HG02943 (cell line): ENCODE measurements around the gene CDS1.
"Not testable (repeated sequence)": the region's sequence is repeated elsewhere in the genome, so short reads cannot be mapped to it uniquely, and the experiment has no call there.

Experiments used
- ATAC-seq: cut with Tn5 transposase; IDR thresholded peaks from one replicate; pipeline ENCODE4 v1.9.1; 2021; ENCODE audit warnings: mild to moderate bottlenecking, low read depth, moderate library complexity; ENCODE audit not compliant: unreplicated experiment

The CDS1 gene

DNA sequence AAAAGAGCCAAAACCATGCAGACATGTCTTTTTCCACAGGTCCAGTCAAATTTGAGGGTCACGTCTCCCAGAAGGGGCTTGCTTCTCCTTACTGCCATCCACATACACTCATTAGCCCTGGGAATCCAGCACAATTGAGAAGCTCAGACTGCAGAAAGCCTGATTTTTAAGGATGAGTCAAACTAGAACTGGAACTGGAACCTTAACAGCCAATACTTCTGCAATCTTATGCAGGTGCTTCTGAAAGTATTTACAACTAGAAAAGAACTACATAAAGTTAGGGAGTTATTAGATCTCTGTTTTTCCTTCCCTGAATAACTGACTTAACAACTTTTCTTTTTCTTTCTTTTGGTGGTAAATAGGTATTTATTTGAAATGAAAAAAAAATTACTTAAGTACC, 86.3 kb downstream of the CDS1 start:
- no peak for ATAC-seq

- ATAC-seq = no peak
Observed at GRCh38 chr4:84672177-84672576, 89.2 kb downstream of the CDS1 start.

DNA sequence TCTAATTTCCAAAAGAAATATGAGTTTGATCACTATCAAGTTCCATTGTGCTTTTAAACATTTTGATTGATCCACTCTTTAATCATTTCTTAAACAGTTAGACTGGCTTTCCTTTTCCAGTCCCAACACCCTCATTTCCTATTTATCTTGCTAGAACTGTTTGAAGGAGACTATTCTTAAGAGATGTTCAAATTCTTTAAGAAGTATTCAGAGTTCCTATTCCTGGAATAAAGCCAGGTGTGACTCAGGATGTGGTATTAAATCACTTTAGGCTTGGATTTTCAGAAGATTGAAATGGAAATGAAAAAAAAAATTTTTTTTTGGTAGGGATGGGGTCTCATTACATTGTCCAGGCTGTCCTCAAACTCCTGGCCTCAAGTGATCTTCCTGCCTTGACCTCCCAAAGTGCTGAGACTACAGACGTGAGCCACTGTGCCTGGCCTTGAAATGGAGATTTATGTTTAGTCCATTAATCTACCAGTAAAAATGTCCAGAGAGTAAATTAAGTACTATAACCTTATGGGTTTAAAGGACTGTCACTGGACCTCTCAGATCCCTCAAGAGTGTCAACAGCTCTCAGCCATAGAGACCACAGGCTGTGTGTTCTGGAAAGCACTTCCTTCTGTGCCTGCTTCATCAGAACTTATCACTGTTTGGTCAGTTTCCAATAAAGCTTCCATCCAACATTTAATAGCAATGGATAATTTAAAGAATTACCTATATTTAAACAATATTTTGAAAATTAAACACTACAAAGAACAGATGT, 90.7 kb downstream of the CDS1 start:
- ATAC-seq = no peak

DNA sequence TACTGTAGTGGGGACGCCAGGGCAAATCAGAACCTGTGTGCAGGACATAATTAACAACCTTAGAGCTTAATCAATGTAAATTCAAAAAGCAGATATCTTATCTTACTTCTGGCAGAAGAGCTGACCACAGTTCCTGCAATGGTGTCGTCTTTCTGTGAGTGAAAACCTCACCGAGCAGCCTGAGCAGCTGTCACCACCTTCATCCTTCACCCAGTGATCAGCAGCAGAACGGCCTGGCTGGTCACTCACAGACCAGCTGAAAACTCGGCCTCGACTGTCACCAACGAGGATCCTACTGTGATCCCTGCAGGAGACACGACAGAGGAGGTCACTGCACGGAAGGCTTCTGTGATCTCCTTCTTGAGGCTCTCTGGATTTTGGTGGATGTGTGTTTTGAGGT, 94.2 kb downstream of the CDS1 start:
- ATAC-seq = no peak

DNA sequence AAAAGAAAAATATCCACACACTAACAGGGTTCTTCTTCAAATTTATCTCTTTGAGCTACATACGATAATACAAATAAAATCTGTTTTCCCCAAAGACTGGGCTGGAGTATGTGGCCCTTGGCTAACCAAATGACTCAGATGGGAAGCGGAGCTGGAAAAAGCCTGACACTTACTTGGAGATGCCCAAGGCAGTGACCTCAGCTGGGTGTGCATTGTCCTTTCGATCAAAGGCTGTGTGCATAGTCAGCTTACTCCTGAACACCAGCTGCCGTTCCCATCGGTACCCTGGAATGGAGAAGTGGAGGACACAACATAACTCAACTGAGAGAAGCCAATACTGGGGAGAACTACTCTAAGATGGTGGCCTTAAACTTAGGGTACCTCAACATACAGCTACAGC, 95.1 kb downstream of the CDS1 start:
- ATAC-seq = no peak

- ATAC-seq = no peak
Observed at GRCh38 chr4:84678976-84679744, 96.2 kb downstream of the CDS1 start.

- ATAC-seq = no peak
Observed at GRCh38 chr4:84680956-84681355, 98.0 kb downstream of the CDS1 start.

- ATAC-seq = no peak
Observed at GRCh38 chr4:84681486-84682274, 98.8 kb downstream of the CDS1 start.

DNA sequence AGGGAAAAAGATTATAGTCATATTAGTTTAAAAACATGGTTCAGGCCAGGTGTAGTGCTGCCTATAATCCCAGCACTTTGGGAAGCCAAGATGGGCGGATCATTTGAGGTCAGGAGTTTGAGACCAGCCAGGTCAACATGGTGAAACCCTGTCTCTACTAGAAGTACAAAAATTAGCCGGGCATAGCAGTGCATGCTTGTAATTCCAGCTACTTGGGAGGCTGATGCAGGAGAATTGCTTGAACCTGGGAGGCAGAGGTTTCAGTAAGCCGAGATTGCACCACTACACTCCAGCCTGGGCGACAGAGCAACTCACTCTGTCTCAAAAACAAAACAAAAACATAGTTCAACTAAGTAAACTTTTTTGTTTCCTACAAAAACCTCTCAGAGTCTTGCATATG, 99.7 kb downstream of the CDS1 start:
- ATAC-seq = not testable (repeated sequence)

DNA sequence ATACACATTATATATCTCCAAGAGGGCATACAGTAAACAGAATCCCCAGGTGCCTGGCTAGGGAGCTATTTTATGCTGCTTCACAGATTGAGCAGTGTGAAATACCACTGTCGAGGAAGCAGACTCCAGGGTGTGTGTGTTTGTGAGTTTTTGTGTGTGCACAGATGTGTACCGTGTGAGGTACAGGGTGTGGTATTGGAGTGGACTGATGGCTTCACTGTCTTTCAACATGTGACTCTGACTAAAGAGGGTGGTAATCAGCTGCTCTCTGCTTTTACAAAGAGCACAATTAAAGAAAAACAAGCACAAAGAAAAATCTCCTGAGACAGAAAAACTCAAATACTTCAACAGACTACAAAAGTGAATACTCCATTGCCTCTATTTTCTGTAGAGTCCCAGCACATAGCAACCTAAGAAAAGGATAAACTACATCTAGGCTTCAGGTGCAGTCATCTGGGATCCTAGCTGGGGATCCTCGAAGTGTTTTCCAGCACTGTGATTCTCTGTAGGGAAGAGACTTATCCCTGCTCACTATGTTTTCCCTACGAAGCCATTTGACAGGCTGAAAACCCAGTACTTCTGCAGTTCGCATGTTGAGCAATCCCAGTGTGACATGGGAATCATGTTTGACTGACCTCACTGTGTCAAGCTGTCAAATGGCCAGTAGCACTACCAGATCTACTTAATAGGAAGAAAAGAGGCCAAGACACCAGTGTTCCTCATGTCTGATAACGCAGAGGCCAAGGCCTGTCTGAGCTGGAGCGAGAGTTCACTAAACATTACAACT, 100.3 kb downstream of the CDS1 start:
- no peak for ATAC-seq

DNA sequence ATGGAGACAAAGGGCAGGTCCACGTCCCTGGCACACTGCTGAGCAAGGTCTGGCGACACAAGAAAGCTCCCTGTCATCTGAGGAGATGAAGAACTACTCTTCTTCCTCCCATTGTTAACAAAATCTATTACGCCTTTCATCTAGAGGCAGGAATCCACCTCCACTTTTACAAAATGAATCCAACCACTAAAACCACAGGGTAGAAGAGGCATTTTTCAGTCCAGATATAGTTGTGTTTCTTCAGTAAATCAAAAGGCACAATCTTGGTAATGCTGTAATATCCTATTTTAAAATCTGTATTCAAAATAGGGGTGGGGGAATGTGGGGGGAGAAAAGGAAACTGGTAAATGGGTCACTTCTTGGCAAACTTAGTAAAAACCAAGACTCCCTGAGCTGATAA, 101.4 kb downstream of the CDS1 start:
- no peak for ATAC-seq

DNA sequence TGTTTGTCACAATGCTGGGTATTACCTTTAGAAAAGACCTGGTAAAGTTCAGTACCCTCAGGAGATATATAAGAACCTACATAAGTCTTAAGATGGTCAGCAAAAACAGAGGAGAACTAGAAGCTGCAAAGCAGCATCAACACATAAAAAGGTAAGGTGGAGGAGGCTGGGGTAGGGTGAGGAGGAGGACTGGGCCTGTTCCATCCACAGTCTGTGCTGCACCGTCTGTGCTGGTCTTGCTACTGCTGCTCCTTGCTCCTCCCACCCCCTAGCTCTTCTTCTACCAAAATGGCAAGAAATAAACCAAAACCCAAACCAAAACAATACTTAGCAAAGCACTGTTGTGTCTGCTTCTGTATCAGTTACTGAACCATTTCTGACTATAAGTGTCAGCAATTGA, 102.2 kb downstream of the CDS1 start:
- no peak for ATAC-seq

DNA sequence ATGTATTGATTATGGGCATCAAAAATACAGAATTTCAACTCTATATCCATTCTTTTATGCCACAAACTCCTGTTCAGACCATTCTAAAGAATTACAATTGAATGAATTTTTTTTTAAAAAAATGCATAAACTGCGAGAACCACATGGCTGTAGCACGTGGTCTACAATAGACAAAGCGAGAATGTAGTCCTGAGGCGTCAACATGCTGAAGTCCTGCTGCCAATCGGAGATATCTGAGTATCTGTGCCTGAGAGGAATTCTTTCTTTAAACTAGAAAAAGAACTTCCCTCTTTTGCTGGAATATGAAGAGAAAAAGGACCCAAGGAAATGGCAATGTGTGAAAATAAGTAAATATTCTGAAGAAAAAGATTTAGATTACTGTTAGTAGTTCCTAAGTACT, 105.7 kb downstream of the CDS1 start:
- no peak for ATAC-seq

DNA sequence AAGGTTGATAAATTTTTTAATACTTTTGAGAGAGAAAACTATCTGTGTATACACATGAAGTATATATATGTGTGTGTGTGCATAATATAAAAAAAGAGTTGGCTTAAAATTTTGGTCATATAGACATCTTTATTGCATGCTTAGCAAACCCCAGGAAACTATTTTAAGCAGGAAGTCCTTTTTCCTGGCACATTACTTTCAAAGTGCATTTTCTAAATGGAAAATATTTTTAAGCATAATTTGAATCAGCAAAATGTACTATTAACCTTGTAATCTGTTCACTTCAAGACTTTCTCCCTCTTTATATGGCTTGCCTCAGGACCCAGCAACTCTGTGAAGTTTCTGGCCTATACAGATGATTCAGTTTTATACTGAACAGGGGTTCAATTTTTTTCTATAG, 106.3 kb downstream of the CDS1 start:
- no peak for ATAC-seq

GRCh38 chr4:84690481-84690880, 107.6 kb downstream of the CDS1 start:
- no peak for ATAC-seq

DNA sequence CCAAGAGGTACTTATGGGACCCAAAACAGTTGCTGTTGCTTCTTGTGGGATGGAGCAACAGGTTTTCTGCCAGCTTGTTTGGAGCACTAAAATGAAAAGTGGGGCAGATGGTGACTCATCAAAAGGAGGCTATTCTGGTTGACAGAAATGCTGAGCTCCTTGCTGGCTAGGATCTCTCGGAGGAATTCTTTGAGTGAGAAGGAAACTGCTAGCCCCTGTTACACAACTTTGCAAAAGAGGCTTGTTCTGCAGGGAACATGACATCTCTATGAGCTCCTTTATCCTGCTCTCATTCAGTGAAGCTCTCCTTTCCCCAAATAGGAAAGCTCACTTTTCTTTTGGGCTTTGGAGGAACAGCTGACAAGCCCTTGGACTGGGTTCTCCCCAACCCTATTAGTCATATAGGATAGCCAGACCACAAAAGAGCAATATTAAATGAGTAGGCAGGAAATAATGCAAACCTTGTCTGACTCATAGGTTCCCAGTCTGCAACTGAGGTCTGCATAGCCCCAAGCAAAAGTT, 108.3 kb downstream of the CDS1 start:
- no peak for ATAC-seq

GRCh38 chr4:84691800-84692199, 108.9 kb downstream of the CDS1 start:
- ATAC-seq = no peak

- ATAC-seq = no peak
Observed at GRCh38 chr4:84697159-84697558, 114.2 kb downstream of the CDS1 start.

- ATAC-seq = no peak
Observed at GRCh38 chr4:84697615-84698201, 114.8 kb downstream of the CDS1 start.
